ENCODE measurements around the gene XYLT1. TPM values are rescaled to one million over a fixed set of nuclear protein-coding genes. Genes with fewer than 3 reads are reported as not detected.

XYLT1 gene
- total RNA-seq, 1 experiment from 2014 or later = 14.5 TPM

GRCh38 chr16:17170435-17170834 lies 300.3 kb downstream of the XYLT1 start:
- no peaks in the 10 kb centered on the region for H3K79me1 ChIP-seq (ENCODE audit: insufficient read depth, low read depth, low read length, poor library complexity, severe bottlenecking)
- no peak overlapping the region for H3K56ac ChIP-seq (ENCODE audit: insufficient read length, low read depth, low read length)
- WGBS (ENCODE audit: extremely low coverage, insufficient read length, low lambda C conversion rate) = no CpG with 5 or more reads among the region's 3 CpGs
- H2BK20ac ChIP-seq (ENCODE audit: low read depth, low read length, poor library complexity, severe bottlenecking) = no peak overlapping the region
- Mint-ChIP-seq H3K27ac (no peak overlapping the region), H3K4me1 (no peaks in the 10 kb centered on the region), H3K4me3 (no peak overlapping the region), H3K9me3 (no peaks in the 10 kb centered on the region), H3K27me3 (ENCODE audit: low read depth) (no peaks in the 10 kb centered on the region), H3K36me3 (ENCODE audit: insufficient read depth in 1 of 3, low read depth in 3 of 3) (no peaks in the 10 kb centered on the region; a peak in 2 of 7 replicates)
- no peaks in the 10 kb centered on the region for H3K27me3 ChIP-seq (ENCODE audit: insufficient read depth, low read length)
- H4K20me1 ChIP-seq (ENCODE audit: control insufficient read depth, insufficient read depth, insufficient read length) = no peaks in the 10 kb centered on the region
- H2AFZ ChIP-seq (ENCODE audit: low read length) = no peak overlapping the region
- no peaks in the 10 kb centered on the region for H3K4me1 ChIP-seq (ENCODE audit: insufficient read depth, low read length)
- TF ChIP-seq CTCF (conservative IDR thresholded peaks at IDR 0.05) = no peak
- no peak overlapping the region for H3K27ac ChIP-seq (ENCODE audit: insufficient read length, low read depth, low read length)
- H2BK12ac ChIP-seq (ENCODE audit: insufficient read length, low read depth, low read length) = no peak overlapping the region
- no peak overlapping the region for H3K9ac ChIP-seq (ENCODE audit: extremely low read depth, insufficient read length, low read length)
- H3K79me2 ChIP-seq (ENCODE audit: insufficient read depth, low read length) = no peaks in the 10 kb centered on the region
- no peaks in the 10 kb centered on the region for H3K9me3 ChIP-seq (ENCODE audit: control insufficient read depth, low read depth, low read length)
- H2AK5ac ChIP-seq (ENCODE audit: insufficient read length, low read length) = no peak overlapping the region
- H3K4ac ChIP-seq (ENCODE audit: low read depth, low read length) = no peak overlapping the region
- H3K18ac ChIP-seq (ENCODE audit: insufficient read length, low read depth, low read length) = no peak overlapping the region
- no peak overlapping the region for H3T11ph ChIP-seq (ENCODE audit: low read length)
- H3K23ac ChIP-seq (ENCODE audit: insufficient read length, low read depth, low read length) = no peak overlapping the region
- H3K23me2 ChIP-seq (ENCODE audit: insufficient read length, low read depth, low read length, poor library complexity, severe bottlenecking) = no peaks in the 10 kb centered on the region
- H4K5ac ChIP-seq (ENCODE audit: insufficient read length, low read depth, low read length) = no peak overlapping the region
- no peak overlapping the region for H2BK15ac ChIP-seq (ENCODE audit: low read depth, low read length)
- H2BK120ac ChIP-seq (ENCODE audit: low read depth, low read length, poor library complexity, severe bottlenecking) = no peak overlapping the region
- no peak for DNase-seq
- H4K91ac ChIP-seq (ENCODE audit: insufficient read length, low read depth, low read length) = no peak overlapping the region
- no peak overlapping the region for H3K14ac ChIP-seq (ENCODE audit: insufficient read depth, low read length)
- H2BK5ac ChIP-seq (ENCODE audit: insufficient read length, low read length) = no peak overlapping the region
- no peak overlapping the region for H4K8ac ChIP-seq (replicated peaks; ENCODE audit: insufficient read length, low read depth, low read length)
- H3K4me2 ChIP-seq (ENCODE audit: insufficient read depth, insufficient read length, low read length) = no peak overlapping the region

Data from H9 (cell line).